ENCODE measurements around the gene ADGRV1.
"Not testable (repeated sequence)": the region's sequence is repeated elsewhere in the genome, so short reads cannot be mapped to it uniquely, and the experiment has no call there.

The ADGRV1 gene

DNA sequence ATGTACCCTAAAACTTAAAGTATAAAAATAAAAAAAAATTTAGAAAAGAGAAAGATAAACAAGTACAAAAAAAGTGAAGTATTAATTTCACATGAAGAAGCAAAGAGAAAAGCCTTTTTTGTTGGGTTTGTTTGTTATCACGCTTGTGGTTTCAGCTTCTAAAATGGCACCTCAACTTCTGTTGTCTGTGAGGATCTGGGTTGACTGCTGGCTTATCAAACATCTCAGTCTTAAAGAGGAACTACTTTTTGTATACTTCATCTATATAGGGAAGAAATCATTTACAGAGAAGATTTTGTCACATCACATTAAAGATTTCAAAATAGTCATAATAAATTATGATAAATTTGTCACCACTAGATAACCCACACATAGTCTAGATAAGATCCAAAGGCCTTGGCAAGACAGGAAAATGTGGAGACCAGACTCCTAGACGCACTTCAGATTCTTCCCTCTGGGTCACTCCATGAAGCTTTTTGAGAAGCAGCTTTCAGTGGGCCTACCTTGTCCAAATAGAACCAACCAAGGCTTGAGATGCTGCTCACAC lies 8.8 kb upstream of the ADGRV1 start:
- peak; percentile 83 for DNase-seq

DNA sequence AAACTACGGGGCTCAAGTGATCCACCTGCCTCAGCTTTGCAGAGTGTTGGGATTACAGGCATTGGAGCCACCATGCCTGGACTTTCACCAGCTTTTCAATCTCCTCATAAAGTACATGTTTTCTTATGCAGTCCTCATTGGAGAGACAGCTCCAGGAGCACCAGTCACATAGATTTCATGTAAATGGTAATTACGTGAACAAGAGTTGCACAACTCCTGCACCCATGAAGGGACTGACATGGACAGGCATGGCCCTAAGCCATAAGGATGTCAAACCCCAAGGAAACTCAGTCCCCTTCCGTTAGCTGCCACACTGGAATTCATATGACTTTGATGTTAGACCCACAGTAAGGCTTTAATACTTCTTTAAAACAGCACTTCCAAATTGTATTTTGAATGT lies 7.6 kb upstream of the ADGRV1 start:
- DNase-seq: no peak

DNA sequence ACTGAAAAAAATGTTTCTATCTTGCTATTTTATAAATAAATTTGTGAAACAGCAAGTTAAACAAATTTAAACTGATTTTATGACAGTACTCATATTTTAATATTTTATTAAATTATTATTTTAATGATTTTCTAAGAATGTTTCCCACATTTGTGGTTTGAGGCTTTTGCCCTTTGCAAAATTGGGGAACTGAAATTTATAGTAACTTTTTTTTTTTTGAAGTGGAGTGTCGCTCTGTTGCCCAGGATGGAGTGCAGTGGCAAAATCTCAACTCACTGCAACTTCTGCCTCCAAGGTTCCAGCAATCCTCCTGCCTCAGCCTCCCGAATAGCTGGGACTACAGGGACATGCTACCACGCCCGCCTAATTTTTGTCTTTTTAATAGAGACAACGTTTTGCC lies 7.2 kb upstream of the ADGRV1 start:
- DNase-seq: no peak

DNA sequence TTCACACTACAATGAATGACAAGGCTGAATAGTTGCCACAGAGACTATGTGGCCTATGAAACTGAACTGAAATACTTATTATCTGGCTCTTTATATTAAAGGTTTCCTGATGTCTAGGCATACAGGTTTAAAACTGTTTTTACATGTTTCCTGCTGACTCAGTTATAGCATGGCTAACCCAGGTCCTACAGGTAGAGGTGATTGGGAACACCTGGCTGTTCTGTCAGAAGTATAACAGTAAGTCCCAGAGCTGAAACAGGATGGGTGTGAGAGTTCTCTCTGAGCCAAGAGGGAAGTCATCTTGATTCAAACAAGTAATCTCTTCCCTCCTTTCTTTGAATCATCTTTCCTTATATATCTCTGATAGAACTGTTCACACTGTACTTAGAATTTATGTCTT lies 4.9 kb upstream of the ADGRV1 start:
- no peak for DNase-seq

DNA sequence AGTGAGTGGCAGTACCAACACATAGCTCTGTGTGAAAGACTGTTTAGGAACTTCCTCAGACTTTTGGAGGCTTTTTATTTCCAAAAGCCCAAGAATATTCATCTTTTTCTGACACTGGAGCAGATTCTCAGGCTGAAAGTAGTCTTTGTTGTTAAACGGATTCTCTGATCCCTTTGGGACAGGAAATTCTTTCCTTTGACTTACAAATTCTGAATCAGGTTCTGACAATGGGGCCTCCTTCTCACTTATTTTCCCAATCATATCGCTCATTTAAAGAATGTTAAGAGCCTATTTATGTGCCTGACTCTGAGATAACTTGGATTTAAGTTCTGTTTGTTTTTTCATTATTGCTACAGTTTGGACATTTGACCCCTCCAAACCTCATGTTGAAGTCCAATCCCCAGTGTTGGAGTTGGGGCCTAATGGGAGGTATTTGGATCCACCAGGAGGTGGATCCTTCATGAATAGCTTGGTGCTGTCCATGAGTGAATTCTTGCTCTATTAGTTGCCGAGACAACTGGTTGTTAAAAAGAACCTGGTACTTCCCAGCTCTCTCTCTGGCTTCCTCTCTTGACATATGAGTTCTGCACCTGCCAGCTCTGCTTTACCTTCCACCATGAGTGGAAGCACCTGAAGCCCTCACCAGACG lies 4.1 kb upstream of the ADGRV1 start:
- no peak for DNase-seq

DNA sequence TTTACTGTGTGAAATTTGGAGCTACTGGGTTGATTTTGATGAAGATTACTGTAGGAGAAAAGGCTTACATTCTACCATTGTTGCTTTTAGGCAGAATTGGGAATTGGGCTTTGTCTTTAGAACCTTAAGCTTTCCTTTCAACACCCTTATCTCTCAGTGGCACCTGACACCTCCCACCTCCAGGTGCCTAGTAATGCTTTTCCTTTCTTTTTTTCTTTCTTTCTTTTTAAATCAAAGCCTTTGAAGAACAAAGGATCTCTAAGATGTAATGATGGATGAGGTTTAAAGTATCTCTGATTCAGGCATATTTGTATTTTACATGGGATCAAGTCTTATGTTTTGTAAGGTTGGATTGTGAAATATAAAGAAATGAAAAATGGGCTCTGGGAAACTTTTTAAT lies 2.9 kb upstream of the ADGRV1 start:
- no peak for DNase-seq

DNA sequence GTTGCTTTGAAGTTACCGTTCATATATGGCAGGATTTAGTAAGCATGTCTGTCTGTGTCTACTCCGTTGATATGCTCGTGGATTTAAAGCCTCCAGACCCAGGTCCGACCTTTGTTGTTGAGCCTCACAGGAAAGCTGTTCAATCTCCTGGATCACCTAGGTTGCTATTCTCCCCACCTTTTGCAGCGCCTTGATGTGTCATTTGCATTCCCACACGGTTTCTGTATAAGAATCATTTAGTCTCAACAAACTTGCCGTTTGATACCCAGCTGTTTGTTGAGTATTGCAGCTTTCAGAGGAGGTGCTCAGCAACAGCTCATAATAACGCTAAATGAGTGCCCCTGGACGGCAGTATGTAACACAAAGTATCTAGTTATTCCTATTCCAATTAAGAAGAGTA lies 1.2 kb upstream of the ADGRV1 start:
- DNase-seq: no peak

DNA sequence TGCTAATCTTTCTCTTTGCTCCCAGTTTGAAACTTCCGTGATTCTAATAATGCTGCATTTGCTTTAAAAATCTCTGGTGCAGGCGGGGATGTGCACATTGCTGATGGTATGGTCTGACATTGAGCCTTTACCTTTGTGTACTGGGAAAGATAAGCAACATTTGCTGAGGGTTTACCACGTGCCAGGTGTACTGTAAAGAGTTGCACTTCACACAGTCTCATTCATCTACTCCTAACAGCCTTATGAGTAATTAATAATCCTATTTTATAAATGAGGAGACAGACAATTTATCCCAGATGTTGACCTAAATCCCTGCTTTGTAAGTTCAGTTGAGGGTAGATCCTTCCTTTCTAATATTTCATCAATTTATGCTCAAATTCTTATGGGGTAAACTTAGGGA lies 726 bp upstream of the ADGRV1 start:
- no peak for DNase-seq

DNA sequence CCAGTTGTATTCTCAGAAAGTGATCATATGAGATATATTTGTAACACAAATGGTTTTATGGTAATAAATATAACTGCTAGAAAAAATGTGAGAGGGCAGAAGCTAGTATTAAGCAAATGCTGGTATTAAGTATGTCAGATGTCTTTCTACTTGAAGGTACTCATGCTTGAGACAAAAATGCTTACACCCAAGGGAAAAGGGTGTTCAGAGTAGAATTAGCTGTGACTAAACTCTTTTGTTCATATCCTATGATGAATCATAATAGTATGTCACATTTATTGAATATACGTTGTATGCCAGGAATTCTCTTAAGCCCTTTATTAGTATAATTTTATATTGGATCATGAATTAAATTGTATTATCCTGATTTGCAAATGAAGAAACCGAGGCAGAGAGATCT lies 2.2 kb downstream of the ADGRV1 start:
- no peak for DNase-seq

DNA sequence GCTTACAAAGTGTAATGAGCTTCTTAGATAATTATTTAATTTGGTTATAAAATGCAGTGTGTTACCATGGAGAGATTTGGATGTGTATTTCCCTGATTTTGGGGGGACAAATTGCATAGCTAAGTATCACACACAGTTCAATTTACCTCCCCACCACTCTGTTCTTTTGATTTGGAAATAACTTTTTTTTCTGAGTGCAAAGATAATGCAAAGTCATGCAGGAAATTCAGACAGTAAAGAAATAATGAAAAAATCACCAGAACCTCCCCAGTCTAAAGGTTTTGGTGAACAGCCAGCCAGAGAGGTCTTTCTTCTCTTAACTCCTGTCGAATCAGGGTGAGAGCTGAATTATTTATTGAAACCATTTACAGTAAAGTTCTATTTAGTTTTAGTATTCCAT lies 3.2 kb downstream of the ADGRV1 start:
- DNase-seq: no peak

DNA sequence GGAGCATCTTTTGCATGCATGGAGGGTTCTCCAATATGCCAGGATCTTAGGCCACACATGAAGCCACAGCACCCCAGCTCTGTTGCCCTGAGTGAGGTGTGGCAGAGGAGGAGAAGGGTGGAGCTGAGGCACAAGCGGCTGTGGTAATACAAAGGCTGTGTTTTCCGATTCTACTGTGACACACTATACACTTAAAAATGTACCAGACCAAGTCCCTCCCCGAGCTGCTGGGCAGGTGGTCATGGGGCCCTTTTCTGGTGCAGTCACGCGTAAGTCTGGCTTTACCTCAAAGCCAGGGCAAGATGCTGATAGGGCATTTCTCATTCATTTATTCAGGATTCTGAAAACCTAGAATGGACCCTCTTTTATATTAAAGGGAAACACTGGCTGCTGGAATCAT lies 3.7 kb downstream of the ADGRV1 start:
- DNase-seq: no peak

DNA sequence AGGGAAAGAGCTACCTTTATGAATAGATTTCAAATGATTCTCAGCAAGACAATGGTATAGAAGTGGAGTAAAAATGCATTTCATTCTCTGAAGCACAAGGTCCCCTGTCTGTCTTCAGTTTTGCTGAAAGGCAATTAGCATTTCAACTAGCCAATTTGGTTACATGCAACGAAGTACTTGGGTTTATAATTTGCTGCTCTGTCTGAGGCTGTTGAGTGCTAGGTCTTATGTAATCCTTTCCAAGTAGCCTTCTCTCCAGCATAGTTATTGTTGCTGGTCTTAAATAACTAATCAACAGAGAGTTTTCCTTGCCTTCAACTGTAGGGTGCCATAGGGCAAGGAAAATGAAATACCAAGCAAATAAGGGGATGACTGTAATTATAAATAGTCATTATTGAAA lies 4.5 kb downstream of the ADGRV1 start:
- DNase-seq: no peak

DNA sequence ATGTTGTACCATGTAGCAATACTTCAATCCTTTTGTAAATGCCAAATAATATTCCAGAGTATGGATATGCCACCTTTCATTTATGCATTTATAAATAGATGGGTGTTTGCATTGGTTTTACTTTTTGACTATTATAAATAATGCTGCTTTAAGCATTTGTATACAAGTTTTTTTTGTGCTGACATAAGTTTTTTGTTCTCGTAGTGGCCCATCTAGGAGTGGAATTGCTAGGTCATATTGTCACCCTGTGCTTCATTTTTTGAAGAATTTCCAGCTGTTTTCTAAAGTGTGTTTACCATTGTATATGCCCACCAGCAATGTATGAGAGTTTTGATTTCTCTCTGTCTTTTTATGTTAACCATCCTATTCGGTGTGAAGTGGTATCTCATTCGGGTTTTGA lies 6.9 kb downstream of the ADGRV1 start:
- DNase-seq: no peak

DNA sequence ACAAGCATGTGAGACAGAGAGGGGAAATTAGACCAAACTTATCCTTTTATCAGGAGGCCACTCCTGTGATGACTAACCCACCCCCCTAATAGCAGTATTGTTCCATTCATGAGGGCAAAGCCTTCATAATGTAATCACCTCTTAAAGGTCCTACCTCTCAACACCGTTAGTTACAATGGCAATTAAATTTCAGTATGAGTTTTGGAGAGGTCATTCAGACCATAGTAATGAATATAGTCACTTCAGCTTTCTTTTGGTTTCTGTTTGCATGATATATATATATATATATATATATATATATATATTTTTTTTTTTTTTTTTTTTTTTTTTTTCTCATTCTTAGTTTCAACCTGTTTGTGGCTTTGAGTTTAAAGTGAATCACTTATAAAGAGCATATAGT lies 10.5 kb downstream of the ADGRV1 start:
- no peak for DNase-seq

DNA sequence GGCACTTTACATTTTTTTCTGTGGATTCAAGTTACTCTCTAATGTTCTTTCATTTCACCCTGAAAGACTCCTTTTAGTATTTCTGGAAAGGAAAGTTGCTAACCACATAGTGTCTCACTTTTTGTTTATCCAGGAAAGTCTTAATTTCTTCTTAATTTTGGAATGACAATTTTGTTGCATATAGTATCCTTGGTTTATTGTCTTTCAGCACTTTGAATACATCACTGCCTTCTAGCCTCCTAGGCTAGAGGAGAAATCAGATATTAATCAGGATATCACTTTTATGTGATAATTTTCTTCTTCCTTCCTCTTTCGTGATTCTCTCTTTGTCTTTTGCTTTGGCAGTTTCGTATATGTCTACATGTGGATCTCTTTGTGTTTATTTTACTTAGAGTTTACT lies 11.4 kb downstream of the ADGRV1 start:
- no peak for DNase-seq

DNA sequence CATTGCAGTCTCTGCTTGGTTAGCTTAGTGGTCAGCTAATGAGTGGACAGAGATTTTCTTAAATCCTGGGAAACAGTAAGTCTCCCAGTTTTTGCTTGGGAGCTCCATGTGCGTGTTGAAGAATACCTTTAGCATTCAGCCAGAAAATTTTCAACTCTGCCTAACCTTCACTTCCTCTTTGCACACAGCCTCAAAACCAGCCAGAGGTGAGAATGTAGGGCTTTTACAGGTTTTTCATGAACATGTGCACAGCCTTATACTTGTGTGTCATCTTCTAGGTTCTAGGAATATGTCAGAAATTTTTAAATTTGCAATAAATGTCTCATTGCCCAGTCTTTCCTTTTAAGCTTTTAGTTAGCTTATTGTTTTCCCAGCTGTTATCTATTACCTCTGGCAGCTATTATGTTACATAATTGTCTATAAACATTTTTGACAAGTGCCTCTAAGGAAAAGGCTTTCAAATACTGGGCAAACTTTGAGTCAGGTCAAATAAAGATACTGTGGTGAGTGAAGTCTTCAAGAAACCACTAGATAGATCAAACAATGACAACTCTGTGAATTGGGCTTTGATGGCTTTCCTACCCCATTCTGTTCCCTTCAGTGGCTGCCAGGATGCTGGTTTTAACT lies 12.7 kb downstream of the ADGRV1 start:
- no peak for DNase-seq

DNA sequence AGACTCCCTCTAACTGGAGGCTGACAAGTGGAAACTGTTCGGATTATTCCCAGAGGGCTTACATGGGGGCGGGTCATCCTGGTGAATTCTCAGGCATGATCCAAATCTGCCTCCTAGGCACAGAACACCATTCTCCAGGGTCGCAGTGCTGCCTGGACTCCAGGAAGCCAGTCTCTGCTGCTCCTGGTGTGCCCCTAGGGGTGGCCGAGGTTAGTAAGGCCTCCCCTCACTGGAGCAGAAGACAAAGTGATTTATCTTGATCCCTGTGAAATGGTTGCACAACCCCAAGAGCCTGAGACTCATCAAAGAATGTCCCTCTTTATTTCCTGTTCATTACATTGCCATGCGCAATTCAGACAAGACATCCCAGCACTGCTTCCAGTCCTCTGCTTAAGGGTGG lies 17.1 kb downstream of the ADGRV1 start:
- no peak for DNase-seq

DNA sequence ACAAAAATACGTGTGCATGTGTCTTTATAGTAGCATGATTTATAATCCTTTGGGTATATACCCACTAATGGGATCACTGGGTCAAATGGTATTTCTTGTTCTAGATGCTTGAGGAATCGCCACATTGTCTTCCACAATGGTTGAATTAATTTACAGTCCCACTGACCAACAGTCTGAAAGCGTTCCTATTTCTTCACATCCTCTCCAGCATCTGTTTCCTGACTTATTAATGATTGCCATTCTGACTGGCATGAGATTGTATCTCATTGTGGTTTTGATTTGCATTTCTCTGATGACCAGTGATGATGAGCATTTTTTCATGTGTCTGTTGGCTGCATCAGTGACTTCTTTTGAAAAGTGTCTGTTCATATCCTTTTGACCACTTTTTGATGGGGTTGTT lies 18.0 kb downstream of the ADGRV1 start:
- DNase-seq: peak; percentile 50

DNA sequence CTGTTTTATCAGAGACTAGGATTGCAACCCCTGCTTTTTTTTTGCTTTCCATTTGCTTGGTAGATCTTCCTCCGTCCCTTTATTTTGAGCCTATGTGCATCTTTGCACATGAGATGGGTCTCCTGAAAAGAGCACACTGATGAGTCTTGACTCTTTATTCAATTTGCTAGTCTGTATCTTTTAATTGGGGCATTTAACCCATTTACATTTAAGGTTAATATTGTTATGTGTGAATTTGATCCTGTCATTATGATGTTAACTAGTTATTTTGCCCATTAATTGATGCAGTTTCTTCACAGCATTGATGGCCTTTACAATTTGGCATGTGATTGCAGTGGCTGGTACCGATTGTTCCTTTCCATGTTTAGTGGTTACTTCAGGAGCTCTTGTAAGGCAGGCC lies 21.3 kb downstream of the ADGRV1 start:
- not testable (repeated sequence) for DNase-seq

DNA sequence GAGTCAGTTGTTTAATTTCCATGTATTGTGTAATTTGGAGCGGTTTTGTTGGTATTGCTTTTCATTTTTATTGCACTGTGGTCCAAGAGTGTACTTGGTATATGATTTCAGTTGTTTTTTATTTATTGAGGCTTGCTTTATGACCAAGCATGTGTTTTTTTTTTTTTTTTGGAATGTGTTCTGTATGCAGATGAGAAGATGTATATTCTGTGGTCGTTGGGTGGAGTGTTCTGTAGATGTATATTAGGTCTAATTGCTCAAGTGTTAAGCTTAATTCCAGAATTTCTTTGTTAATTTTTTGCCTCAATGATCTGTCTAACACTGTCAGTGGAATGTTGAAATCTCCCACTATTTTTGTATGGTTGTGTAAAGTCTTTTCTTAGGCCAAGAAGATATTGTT lies 23.4 kb downstream of the ADGRV1 start:
- DNase-seq: no peak

DNA sequence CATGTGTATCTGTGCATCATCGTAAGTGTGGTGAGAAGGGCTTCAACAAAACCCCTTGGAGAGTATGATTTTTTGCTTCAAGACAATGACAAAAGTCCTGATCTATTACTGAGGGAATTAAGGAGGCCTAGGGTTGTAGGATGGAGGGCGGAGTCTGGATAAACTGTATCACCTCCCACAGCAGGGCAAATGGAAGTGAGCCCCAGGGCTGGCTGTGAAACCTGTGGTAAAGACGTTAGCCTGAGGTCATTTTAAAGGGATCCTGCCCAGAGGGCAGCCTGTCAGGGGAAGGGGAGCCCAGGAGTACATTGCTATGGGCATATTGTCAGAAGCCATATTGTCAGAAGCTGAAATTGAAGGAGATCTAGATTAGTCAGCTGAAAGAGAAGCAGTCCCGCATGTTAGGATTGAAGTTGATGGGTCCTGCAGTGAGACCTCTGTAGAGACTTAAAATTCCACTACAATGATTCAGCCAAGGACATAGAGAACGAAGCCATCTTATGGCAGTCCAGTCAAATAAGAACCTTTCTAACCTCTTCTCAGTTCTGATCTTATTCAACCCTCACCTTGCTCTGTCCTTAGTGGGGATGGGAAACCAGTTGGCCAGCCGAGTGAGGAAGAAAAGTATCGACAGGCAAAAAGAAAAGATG lies 26.9 kb downstream of the ADGRV1 start:
- no peak for DNase-seq

DNA sequence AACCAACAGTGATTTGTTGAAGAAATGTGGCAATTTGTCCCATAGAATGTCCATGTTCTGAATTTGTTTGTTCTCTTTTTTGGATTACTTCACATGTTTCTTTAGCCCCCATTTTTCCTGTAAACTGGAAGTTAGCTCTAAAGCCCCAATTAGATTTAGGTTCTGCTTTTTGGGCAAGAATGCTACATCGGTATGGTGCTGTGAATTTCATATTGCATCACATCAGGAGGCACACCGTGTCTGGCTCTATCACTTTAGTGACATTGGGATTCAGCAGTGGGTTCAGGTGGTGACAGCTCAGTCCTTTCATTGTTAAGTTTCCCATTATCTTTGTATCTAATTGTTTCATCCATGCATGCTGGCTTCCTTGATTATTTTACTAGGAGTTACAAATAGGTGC lies 27.9 kb downstream of the ADGRV1 start:
- DNase-seq: no peak

DNA sequence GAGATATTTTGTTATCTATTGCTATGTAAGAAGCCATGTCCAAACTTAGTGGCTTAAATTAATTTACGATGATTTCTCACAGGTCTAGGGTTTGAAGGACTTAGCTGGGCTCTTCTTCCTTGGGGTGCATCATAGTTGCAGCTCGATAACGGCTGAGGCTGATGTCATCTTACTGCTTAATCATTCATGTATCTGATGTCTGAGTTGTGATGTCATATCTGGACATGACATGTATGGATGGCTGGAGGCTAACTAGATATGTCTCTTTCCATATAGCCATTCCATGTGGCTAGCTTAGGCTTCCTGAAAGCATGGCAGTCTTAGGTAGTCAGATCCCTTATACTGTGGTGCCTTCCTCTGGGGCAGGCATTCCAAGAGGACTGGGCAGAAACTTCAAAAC lies 31.6 kb downstream of the ADGRV1 start:
- DNase-seq: no peak

DNA sequence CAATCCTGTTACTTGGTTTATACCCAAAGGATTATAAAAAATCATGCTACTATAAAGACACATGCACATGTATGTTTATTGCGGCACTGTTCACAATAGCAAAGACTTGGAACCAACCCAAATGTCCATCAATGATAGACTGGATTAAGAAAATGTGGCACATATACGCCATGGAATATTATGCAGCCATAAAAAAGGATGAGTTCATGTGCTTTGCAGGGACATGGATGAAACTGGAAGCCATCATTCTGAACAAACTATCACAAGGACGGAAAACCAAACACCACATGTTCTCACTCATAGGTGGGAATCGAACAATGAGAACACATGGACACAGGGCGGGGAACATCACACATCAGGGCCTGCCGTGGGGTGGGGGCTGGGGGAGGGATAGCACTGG lies 34.5 kb downstream of the ADGRV1 start:
- not testable (repeated sequence) for DNase-seq

DNA sequence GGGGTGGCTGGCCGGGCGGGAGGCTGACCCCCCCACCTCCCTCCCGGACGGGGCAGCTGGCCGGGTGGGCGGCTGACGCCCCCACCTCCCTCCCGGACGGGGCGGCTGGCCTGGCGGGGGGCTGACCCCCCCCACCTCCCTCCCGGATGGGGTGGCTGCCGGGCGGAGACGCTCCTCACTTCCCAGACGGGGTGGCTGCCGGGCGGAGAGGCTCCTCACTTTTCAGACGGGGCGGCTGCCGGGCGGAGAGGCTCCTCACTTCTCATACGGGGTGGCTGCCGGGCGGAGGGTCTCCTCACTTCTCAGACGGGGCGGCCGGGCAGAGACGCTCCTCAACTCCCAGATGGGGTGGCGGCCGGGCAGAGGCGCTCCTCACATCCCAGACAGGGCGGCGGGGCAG lies 37.2 kb downstream of the ADGRV1 start:
- DNase-seq: not testable (repeated sequence)

All from hematopoietic multipotent progenitor cell treated with erythropoietin and hydrocortisone succinate and interleukin-3 and kit ligand, for 4 days (in vitro differentiated cells).